ENCODE results near the gene ARHGAP35. TPM values are rescaled to one million over a fixed set of nuclear protein-coding genes. Genes with fewer than 3 reads are reported as not detected.
"Not testable (repeated sequence)": the region's sequence is repeated elsewhere in the genome, so short reads cannot be mapped to it uniquely, and the experiment has no call there.

ARHGAP35 gene
- 10 to 100 TPM; 27.6 to 42.9 TPM for total RNA-seq

GRCh38 chr19:46860846-46861690 is at the start of gene ARHGAP35:
Gene ARHGAP35, plus strand, starts transcription at chr19:46860997. Its CDS starts 57,679 bp downstream, at chr19:46918676.
- H3K4me1 Mint-ChIP-seq (ENCODE audit: low read depth in 2 of 2), result peaks cover 20 to 23% of the 10 kb centered on the region in 2 donors
- ATAC-seq (no peak), DNase-seq (ENCODE audit: low spot score) (no peak)
- H3K27me3 Mint-ChIP-seq, result no peaks in the 10 kb centered on the region
- H3K36me3 Mint-ChIP-seq, result no peaks in the 10 kb centered on the region
- H3K9me3 Mint-ChIP-seq, result no peaks in the 10 kb centered on the region
- H3K4me3 Mint-ChIP-seq, result peak within 1 kb of the TSS; percentile 94
- peak within 1 kb of the TSS; percentile 78 to 87 for H3K27ac Mint-ChIP-seq

- no peak for DNase-seq (ENCODE audit: low spot score)
- H3K4me3 Mint-ChIP-seq, result no peak overlapping the region
Measured at GRCh38 chr19:46812977-46813838, 47.6 kb upstream of the ARHGAP35 start.

GRCh38 chr19:46813839-46814358 is 46.9 kb upstream of the ARHGAP35 start:
- DNase-seq (ENCODE audit: low spot score) (no peak), ATAC-seq (no peak)
- no peaks in the 10 kb centered on the region for H3K9me3 Mint-ChIP-seq

More at GRCh38 chr19:46812977-46813838, 47.6 kb upstream of the ARHGAP35 start:
- Mint-ChIP-seq H3K27ac (no peak overlapping the region), H3K9me3 (no peaks in the 10 kb centered on the region), H3K36me3 (no peaks in the 10 kb centered on the region), H3K4me1 (ENCODE audit: low read depth in 2 of 2) (no peaks in the 10 kb centered on the region), H3K27me3 (peaks cover 0 to 2% of the 10 kb centered on the region in 2 donors)
- ATAC-seq, result peak in 1 of 2 donors; percentile 32

GRCh38 chr19:46815833-46816627 is 44.8 kb upstream of the ARHGAP35 start:
- H3K36me3 Mint-ChIP-seq, result no peaks in the 10 kb centered on the region
- H3K4me3 Mint-ChIP-seq, result no peak overlapping the region
- H3K9me3 Mint-ChIP-seq, result no peaks in the 10 kb centered on the region
- H3K27me3 Mint-ChIP-seq, result peaks cover 0 to 2% of the 10 kb centered on the region in 2 donors
- H3K27ac Mint-ChIP-seq, result no peak overlapping the region
- no peak for ATAC-seq
- DNase-seq (ENCODE audit: low spot score), result no peak
- H3K4me1 Mint-ChIP-seq (ENCODE audit: low read depth in 2 of 2), result peaks cover 0 to 6% of the 10 kb centered on the region in 2 donors

More at GRCh38 chr19:46813839-46814358, 46.9 kb upstream of the ARHGAP35 start:
- H3K4me1 Mint-ChIP-seq (ENCODE audit: low read depth in 2 of 2), result no peaks in the 10 kb centered on the region
- H3K27me3 Mint-ChIP-seq, result peaks cover 0 to 2% of the 10 kb centered on the region in 2 donors
- H3K27ac Mint-ChIP-seq, result no peak overlapping the region
- H3K4me3 Mint-ChIP-seq, result no peak overlapping the region
- no peaks in the 10 kb centered on the region for H3K36me3 Mint-ChIP-seq

- DNase-seq (ENCODE audit: low spot score) (no peak), ATAC-seq (peak in 1 of 2 donors; percentile 45)
- H3K4me1 Mint-ChIP-seq (ENCODE audit: low read depth in 2 of 2), result peaks cover 0 to 11% of the 10 kb centered on the region in 2 donors
- H3K4me3 Mint-ChIP-seq, result no peak overlapping the region
- H3K9me3 Mint-ChIP-seq, result no peaks in the 10 kb centered on the region
- H3K36me3 Mint-ChIP-seq, result no peaks in the 10 kb centered on the region
- peaks cover 0 to 2% of the 10 kb centered on the region in 2 donors for H3K27me3 Mint-ChIP-seq
- H3K27ac Mint-ChIP-seq, result peak overlapping the region in 1 of 2 donors; percentile 45
Measured at GRCh38 chr19:46818812-46819211, 42.0 kb upstream of the ARHGAP35 start.

- Mint-ChIP-seq H3K27me3 (no peaks in the 10 kb centered on the region), H3K9me3 (no peaks in the 10 kb centered on the region), H3K4me3 (no peak overlapping the region), H3K4me1 (ENCODE audit: low read depth in 2 of 2) (peaks cover 13 to 24% of the 10 kb centered on the region in 2 donors), H3K27ac (peak overlapping the region; percentile 16 to 87), H3K36me3 (no peaks in the 10 kb centered on the region)
- peak; percentile 67 for DNase-seq (ENCODE audit: low spot score)
- ATAC-seq, result peak; percentile 78 to 87
Measured at GRCh38 chr19:46821512-46822409, 39.0 kb upstream of the ARHGAP35 start.

GRCh38 chr19:46822410-46822787 is 38.4 kb upstream of the ARHGAP35 start:
- H3K27ac Mint-ChIP-seq, result peak overlapping the region; percentile 16 to 87
- H3K4me3 Mint-ChIP-seq; ATAC-seq; H3K36me3 Mint-ChIP-seq; H3K27me3 Mint-ChIP-seq; H3K9me3 Mint-ChIP-seq; DNase-seq (ENCODE audit: low spot score): not testable (repeated sequence)
- H3K4me1 Mint-ChIP-seq (ENCODE audit: low read depth in 2 of 2), result peaks cover 13 to 24% of the 10 kb centered on the region in 2 donors

GRCh38 chr19:46823049-46823448 is 37.7 kb upstream of the ARHGAP35 start:
- H3K27me3 Mint-ChIP-seq, result no peaks in the 10 kb centered on the region
- H3K9me3 Mint-ChIP-seq, result no peaks in the 10 kb centered on the region
- H3K27ac Mint-ChIP-seq, result no peak overlapping the region
- H3K4me3 Mint-ChIP-seq, result no peak overlapping the region
- DNase-seq (ENCODE audit: low spot score) (no peak), ATAC-seq (no peak)
- H3K4me1 Mint-ChIP-seq (ENCODE audit: low read depth in 2 of 2), result peaks cover 13 to 24% of the 10 kb centered on the region in 2 donors
- H3K36me3 Mint-ChIP-seq, result no peaks in the 10 kb centered on the region

GRCh38 chr19:46824890-46825730 is 35.7 kb upstream of the ARHGAP35 start:
- Mint-ChIP-seq H3K4me3 (peak overlapping the region; percentile 61), H3K27ac (peak overlapping the region; percentile 56 to 68), H3K9me3 (no peaks in the 10 kb centered on the region), H3K27me3 (no peaks in the 10 kb centered on the region), H3K4me1 (ENCODE audit: low read depth in 2 of 2) (peaks cover 13 to 21% of the 10 kb centered on the region in 2 donors), H3K36me3 (no peaks in the 10 kb centered on the region)
- ATAC-seq (no peak), DNase-seq (ENCODE audit: low spot score) (no peak)

- ATAC-seq (no peak), DNase-seq (ENCODE audit: low spot score) (no peak)
- H3K36me3 Mint-ChIP-seq, result no peaks in the 10 kb centered on the region
- H3K27ac Mint-ChIP-seq, result peak overlapping the region in 1 of 2 donors; percentile 56
- H3K9me3 Mint-ChIP-seq, result no peaks in the 10 kb centered on the region
- peaks cover 13 to 21% of the 10 kb centered on the region in 2 donors for H3K4me1 Mint-ChIP-seq (ENCODE audit: low read depth in 2 of 2)
- H3K27me3 Mint-ChIP-seq, result no peaks in the 10 kb centered on the region
- peak overlapping the region; percentile 61 for H3K4me3 Mint-ChIP-seq
Measured at GRCh38 chr19:46825731-46826055, 35.1 kb upstream of the ARHGAP35 start.

GRCh38 chr19:46828484-46828883 is 32.3 kb upstream of the ARHGAP35 start:
- no peaks in the 10 kb centered on the region for H3K27me3 Mint-ChIP-seq
- DNase-seq (ENCODE audit: low spot score) (no peak), ATAC-seq (no peak)
- no peak overlapping the region for H3K4me3 Mint-ChIP-seq
- H3K27ac Mint-ChIP-seq, result no peak overlapping the region
- H3K36me3 Mint-ChIP-seq, result no peaks in the 10 kb centered on the region
- H3K9me3 Mint-ChIP-seq, result no peaks in the 10 kb centered on the region
- peaks cover 13% of the 10 kb centered on the region in 2 donors for H3K4me1 Mint-ChIP-seq (ENCODE audit: low read depth in 2 of 2)

GRCh38 chr19:46830864-46831263 is 29.9 kb upstream of the ARHGAP35 start:
- Mint-ChIP-seq H3K4me3 (no peak overlapping the region), H3K9me3 (no peaks in the 10 kb centered on the region), H3K27me3 (no peaks in the 10 kb centered on the region), H3K27ac (no peak overlapping the region), H3K36me3 (no peaks in the 10 kb centered on the region), H3K4me1 (ENCODE audit: low read depth in 2 of 2) (peaks cover 0 to 2% of the 10 kb centered on the region in 2 donors)
- no peak for ATAC-seq
- DNase-seq (ENCODE audit: low spot score), result no peak

Measured in natural killer cell treated with Interleukin-12 subunit alpha and Interleukin-12 subunit beta and Interleukin-15 and Interleukin-18, amount 100 ng/mL, for 72 hours (primary cell).